ENCODE results near the gene EBF3.

The EBF3 gene

DNA sequence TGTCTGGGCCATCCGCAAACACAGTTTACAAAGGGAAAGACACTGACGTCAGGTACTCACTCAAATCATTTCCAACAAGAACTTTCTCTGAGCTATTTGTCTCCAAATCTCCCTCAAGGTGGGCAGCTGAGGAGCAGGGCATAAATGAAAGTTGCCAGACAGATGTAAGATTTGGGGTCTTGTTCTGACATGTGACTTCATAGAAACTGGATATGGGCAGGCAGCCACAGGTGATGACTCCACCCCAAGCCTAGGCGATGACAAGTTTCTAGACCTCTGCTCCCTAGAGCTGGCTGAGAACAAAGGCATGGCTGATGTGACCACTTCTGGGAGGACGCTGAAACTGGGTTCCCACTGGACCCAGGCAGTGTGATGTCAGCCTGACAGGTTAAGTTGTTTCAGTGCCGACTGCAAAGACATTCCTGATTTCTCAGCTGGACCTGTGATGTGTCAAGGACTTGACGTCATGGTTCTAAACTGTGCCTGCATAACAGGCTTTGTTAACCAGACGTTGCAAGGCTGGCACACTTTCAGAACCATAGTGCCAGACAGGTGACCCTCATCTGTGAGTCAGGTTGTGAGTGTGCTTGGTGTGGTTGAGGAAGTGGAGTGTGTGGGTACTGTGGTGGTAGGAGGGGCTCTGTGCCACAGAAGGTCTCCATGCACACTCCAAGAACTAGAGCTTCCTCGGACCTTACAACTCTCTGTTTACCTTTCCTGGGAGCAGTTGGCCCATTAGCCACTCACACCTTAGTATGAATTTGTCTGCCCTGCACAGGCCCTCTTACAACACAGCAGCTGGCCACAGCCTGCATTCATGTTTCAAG lies 39.9 kb upstream of the EBF3 start:
- no peak overlapping the region for H3K4me3 ChIP-seq
- H3K9me3 ChIP-seq, result no peaks in the 10 kb centered on the region
- peaks cover 0 to 8% of the 10 kb centered on the region in 2 donors for H3K27me3 ChIP-seq
- H3K27ac ChIP-seq, result no peak overlapping the region
- no peaks in the 10 kb centered on the region for H3K36me3 ChIP-seq
- TF ChIP-seq, protein P1, sequence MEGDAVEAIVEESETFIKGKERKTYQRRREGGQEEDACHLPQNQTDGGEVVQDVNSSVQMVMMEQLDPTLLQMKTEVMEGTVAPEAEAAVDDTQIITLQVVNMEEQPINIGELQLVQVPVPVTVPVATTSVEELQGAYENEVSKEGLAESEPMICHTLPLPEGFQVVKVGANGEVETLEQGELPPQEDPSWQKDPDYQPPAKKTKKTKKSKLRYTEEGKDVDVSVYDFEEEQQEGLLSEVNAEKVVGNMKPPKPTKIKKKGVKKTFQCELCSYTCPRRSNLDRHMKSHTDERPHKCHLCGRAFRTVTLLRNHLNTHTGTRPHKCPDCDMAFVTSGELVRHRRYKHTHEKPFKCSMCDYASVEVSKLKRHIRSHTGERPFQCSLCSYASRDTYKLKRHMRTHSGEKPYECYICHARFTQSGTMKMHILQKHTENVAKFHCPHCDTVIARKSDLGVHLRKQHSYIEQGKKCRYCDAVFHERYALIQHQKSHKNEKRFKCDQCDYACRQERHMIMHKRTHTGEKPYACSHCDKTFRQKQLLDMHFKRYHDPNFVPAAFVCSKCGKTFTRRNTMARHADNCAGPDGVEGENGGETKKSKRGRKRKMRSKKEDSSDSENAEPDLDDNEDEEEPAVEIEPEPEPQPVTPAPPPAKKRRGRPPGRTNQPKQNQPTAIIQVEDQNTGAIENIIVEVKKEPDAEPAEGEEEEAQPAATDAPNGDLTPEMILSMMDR (IDR thresholded peaks at IDR 0.05), result no peak
- H3K4me1 ChIP-seq, result no peaks in the 10 kb centered on the region
- DNase-seq, result no peak
- intact Hi-C loops (cut with DNase I; ENCODE audit: low total_unique reads), result no loop called here

- H3K27me3 ChIP-seq, result peaks cover 0 to 8% of the 10 kb centered on the region in 2 donors
- no peak overlapping the region for H3K4me3 ChIP-seq
- TF ChIP-seq, protein P1 (IDR thresholded peaks at IDR 0.05), result no peak
- no peaks in the 10 kb centered on the region for H3K9me3 ChIP-seq
- intact Hi-C loops (cut with DNase I; ENCODE audit: low total_unique reads), result no loop called here
- no peak for DNase-seq
- H3K27ac ChIP-seq, result no peak overlapping the region
- no peaks in the 10 kb centered on the region for H3K36me3 ChIP-seq
- no peaks in the 10 kb centered on the region for H3K4me1 ChIP-seq
Observed at GRCh38 chr10:130003166-130003565, 39.1 kb upstream of the EBF3 start.

- H3K36me3 ChIP-seq, result no peaks in the 10 kb centered on the region
- no peak overlapping the region for H3K27ac ChIP-seq
- peaks cover 0 to 8% of the 10 kb centered on the region in 2 donors for H3K27me3 ChIP-seq
- no peaks in the 10 kb centered on the region for H3K4me1 ChIP-seq
- no peak overlapping the region for H3K4me3 ChIP-seq
- intact Hi-C loops (cut with DNase I; ENCODE audit: low total_unique reads), result no loop called here
- no peaks in the 10 kb centered on the region for H3K9me3 ChIP-seq
- TF ChIP-seq, protein P1 (IDR thresholded peaks at IDR 0.05), result no peak
- no peak for DNase-seq
Observed at GRCh38 chr10:130002606-130003005, 38.5 kb upstream of the EBF3 start.

DNA sequence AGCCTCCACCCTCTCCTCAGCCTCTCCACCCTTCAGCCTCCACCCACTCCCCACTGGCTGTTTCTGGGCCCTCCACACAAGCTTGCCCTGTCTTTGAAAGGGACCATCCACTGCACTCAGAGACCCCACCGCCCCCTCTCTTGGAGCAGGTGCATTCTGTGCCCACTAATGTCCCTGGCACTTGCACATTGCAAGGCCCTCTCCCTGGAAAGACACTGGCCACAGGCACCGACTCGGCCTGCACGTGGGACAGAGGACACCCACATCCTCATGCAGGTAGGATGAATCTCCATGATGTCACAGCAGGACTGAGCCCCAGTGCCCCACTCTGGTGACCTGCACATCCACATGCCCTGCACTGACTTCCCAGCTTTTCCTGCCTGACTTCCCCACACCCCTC lies 36.8 kb upstream of the EBF3 start:
- Histone ChIP-seq H3K4me1 (no peaks in the 10 kb centered on the region), H3K9me3 (no peaks in the 10 kb centered on the region), H3K27ac (no peak overlapping the region), H3K36me3 (no peaks in the 10 kb centered on the region), H3K4me3 (no peak overlapping the region), H3K27me3 (peaks cover 0 to 8% of the 10 kb centered on the region in 2 donors)
- TF ChIP-seq, protein P1 (IDR thresholded peaks at IDR 0.05), result no peak
- no peak for DNase-seq
- intact Hi-C loops (cut with DNase I; ENCODE audit: low total_unique reads), result no loop called here

DNA sequence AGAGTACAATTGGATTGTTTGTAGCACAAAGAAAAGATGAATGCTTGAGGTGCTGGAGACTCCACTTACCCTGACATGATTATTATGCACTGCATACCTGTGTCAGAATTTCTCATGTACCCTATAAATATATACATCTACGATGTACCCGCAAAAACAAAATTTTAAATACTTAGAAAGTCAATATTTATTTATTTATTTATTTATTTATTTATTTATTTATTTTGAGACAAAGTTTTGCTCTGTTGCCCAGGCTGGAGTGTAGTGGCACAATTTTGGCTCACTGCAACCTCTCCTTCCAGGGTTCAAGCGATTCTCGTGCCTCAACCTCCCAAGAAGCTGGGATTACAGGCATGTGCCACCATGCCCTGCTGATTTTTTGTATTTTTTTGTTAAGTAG lies 35.1 kb upstream of the EBF3 start:
- intact Hi-C loops (cut with DNase I; ENCODE audit: low total_unique reads), result no loop called here
- H3K4me3 ChIP-seq, result no peak overlapping the region
- no peaks in the 10 kb centered on the region for H3K36me3 ChIP-seq
- peaks cover 0 to 6% of the 10 kb centered on the region in 2 donors for H3K27me3 ChIP-seq
- H3K27ac ChIP-seq, result no peak overlapping the region
- TF ChIP-seq, protein P1 (IDR thresholded peaks at IDR 0.05), result no peak
- H3K4me1 ChIP-seq, result no peaks in the 10 kb centered on the region
- no peak for DNase-seq
- H3K9me3 ChIP-seq, result no peaks in the 10 kb centered on the region

All from tibial artery (tissue), 4 donors.